IMR-90 (cell line): ENCODE measurements around the gene ARHGAP45. TPM values are rescaled to one million over a fixed set of nuclear protein-coding genes. Genes with fewer than 3 reads are reported as not detected.
A peak's percentile ranks its signal among the peaks of the same experiment; 100 is the strongest.

Experiments
- ATAC-seq: fragments of 200-7000 bp; cut with Tn5 transposase; 2 replicates; pipeline ENCODE4 v1.9.1; 2020; ENCODE audit warnings: low read depth, mild to moderate bottlenecking, moderate library complexity
- BruUV-seq: library from RNA; stranded (reverse); fragments of 400-500 nt; replicated peaks from 2 replicates; lab custom pipeline; 2021; lab: Mats Ljungman, UMichigan
- CTCF ChIA-PET: fragments of 300-600 bp; formaldehyde crosslinking; extraction: SDS; loops from one replicate; lab custom pipeline; 2021; ENCODE audit warnings: antibody characterized with exemption; lab: Yijun Ruan, JAX
- POLR2A ChIA-PET: fragments of 300-600 bp; sonication (Branson Sonifier 250); formaldehyde crosslinking; loops from one replicate; lab custom pipeline; 2022; ENCODE audit warnings: antibody characterized with exemption; ENCODE audit not compliant: unreplicated experiment; lab: Charles Lee
- DNase-seq: peaks from one replicate; pipeline ENCODE4 v3.0.0; 2013
- H2AFZ ChIP-seq: replicated peaks from 2 replicates; pipeline ENCODE3; 2013; ENCODE audit warnings: low read length, mild to moderate bottlenecking; ENCODE audit not compliant: poor library complexity
- H2AK5ac ChIP-seq: 2 replicates; pipeline ENCODE4 v1.6.1; 2013; ENCODE audit warnings: low read depth, low read length, inconsistent platforms
- H2AK9ac ChIP-seq: replicated peaks from 2 replicates; pipeline ENCODE3; 2013; ENCODE audit warnings: mild to moderate bottlenecking, low read depth, low read length, moderate library complexity; ENCODE audit not compliant: poor library complexity
- H2BK120ac ChIP-seq: 2 replicates; pipeline ENCODE4 v1.6.1; 2013; ENCODE audit warnings: low read depth, low read length, inconsistent platforms
- H2BK15ac ChIP-seq: 3 replicates; pipeline ENCODE4 v1.6.1; 2013; ENCODE audit warnings: low read depth, low read length, inconsistent platforms
- H2BK20ac ChIP-seq: 2 replicates; pipeline ENCODE4 v1.6.1; 2013; ENCODE audit warnings: low read depth, mild to moderate bottlenecking, inconsistent platforms, low read length, moderate library complexity
- H2BK5ac ChIP-seq: 2 replicates; pipeline ENCODE4 v1.6.1; 2013; ENCODE audit warnings: mild to moderate bottlenecking, low read depth, low read length, inconsistent platforms; ENCODE audit not compliant: poor library complexity, severe bottlenecking
- H3K14ac ChIP-seq: replicated peaks from 2 replicates; pipeline ENCODE4 v1.6.1; 2013; ENCODE audit warnings: low read depth, low read length, inconsistent platforms
- H3K18ac ChIP-seq: 2 replicates; pipeline ENCODE4 v1.6.1; 2013; ENCODE audit warnings: low read depth, low read length, control low read depth
- H3K23ac ChIP-seq: 2 replicates; pipeline ENCODE4 v1.6.1; 2013; ENCODE audit warnings: low read depth, low read length, inconsistent platforms
- H3K27ac ChIP-seq: 2 replicates; pipeline ENCODE4 v1.5.1; 2013; ENCODE audit warnings: mild to moderate bottlenecking, control low read depth, low read length; ENCODE audit not compliant: insufficient read depth
- H3K27me3 ChIP-seq: 2 replicates; pipeline ENCODE4 v1.6.1; 2013; ENCODE audit warnings: low read length; ENCODE audit not compliant: control insufficient read depth, insufficient read depth
- H3K36me3 ChIP-seq: 2 replicates; pipeline ENCODE4 v1.6.1; 2013; ENCODE audit warnings: low read length, mixed read lengths; ENCODE audit not compliant: control insufficient read depth, insufficient read depth
- H3K4ac ChIP-seq: 2 replicates; pipeline ENCODE4 v1.6.1; 2013; ENCODE audit warnings: low read depth, low read length, inconsistent platforms
- H3K4me1 ChIP-seq: 2 replicates; pipeline ENCODE4 v1.6.1; 2013; ENCODE audit warnings: low read length, mixed read lengths; ENCODE audit not compliant: control insufficient read depth, insufficient read depth
- H3K4me2 ChIP-seq: 2 replicates; pipeline ENCODE4 v1.6.1; 2013; ENCODE audit warnings: low read depth, mild to moderate bottlenecking, control low read depth, low read length, moderate library complexity
- H3K4me3 ChIP-seq: 2 replicates; pipeline ENCODE4 v1.5.1; 2013; ENCODE audit warnings: low read depth, mild to moderate bottlenecking, control low read depth, low read length, moderate library complexity; ENCODE audit not compliant: insufficient read depth
- H3K56ac ChIP-seq: 2 replicates; pipeline ENCODE4 v1.6.1; 2013; ENCODE audit warnings: low read length, inconsistent platforms; ENCODE audit not compliant: insufficient read depth; ENCODE audit errors: extremely low read depth
- H3K79me1 ChIP-seq, 2 experiments: 2 replicates each; pipeline ENCODE4 v1.6.1; 2013; ENCODE audit warnings: low read length in 2 of 2, inconsistent platforms in 1 of 2, low read depth in 1 of 2
- H3K9ac ChIP-seq: 2 replicates; pipeline ENCODE4 v1.6.1; 2013; ENCODE audit warnings: low read depth, low read length, control low read depth
- H3K9me1 ChIP-seq: 2 replicates; pipeline ENCODE4 v1.6.1; 2013; ENCODE audit warnings: low read length, inconsistent platforms; ENCODE audit not compliant: insufficient read depth
- H3K9me3 ChIP-seq: 2 replicates; pipeline ENCODE4 v1.6.1; 2013; ENCODE audit warnings: low read length; ENCODE audit not compliant: control insufficient read depth, insufficient read depth
- H4K20me1 ChIP-seq: 2 replicates; pipeline ENCODE4 v1.6.1; 2013; ENCODE audit warnings: low read length, inconsistent platforms; ENCODE audit not compliant: insufficient read depth
- H4K5ac ChIP-seq: 2 replicates; pipeline ENCODE4 v1.6.1; 2013; ENCODE audit warnings: mild to moderate bottlenecking, low read depth, low read length, control low read depth
- H4K8ac ChIP-seq, 2 experiments: 2 replicates each; pipeline ENCODE4 v1.6.1; 2013; ENCODE audit warnings: low read depth in 2 of 2, low read length in 2 of 2, control low read depth in 1 of 2, inconsistent platforms in 1 of 2
- H4K91ac ChIP-seq: 2 replicates; pipeline ENCODE4 v1.6.1; 2013; ENCODE audit warnings: low read depth, low read length, inconsistent platforms; ENCODE audit not compliant: insufficient read depth
- BHLHE40 ChIP-seq: fragments of 150-350 bp; IDR thresholded peaks from 2 replicates; pipeline ENCODE4 v1.6.1; 2016; ENCODE audit warnings: mild to moderate bottlenecking, low read depth, low read length
- CEBPB ChIP-seq: IDR thresholded peaks from 2 replicates; pipeline ENCODE4 v1.6.1; 2012; ENCODE audit warnings: low read depth, low read length, improper control_type of control experiment
- WGBS, 2 experiments: methylation state at CpG; one replicate each; pipeline versions ENCODE4 v1.1.5 to v1.1.7; 2013; ENCODE audit warnings: missing lambda C conversion rate in 2 of 2; ENCODE audit not compliant: insufficient read length in 1 of 2; ENCODE audit errors: extremely low coverage in 2 of 2; 5-methylcytosine and 5-hydroxymethylcytosine counted together
- dilution Hi-C: fragments of 300-500 bp; cut with HindIII; formaldehyde crosslinking; loops from one replicate; pipeline ENCODE4 v1.14.3; 2018; ENCODE audit warnings: low sequenced_read_pairs; ENCODE audit not compliant: unreplicated experiment
- in situ Hi-C: fragments of 300-500 bp; cut with MboI; formaldehyde crosslinking; loops from 3 replicates; pipeline ENCODE4 v1.14.3; 2019; ENCODE audit warnings: low sequenced_read_pairs, inconsistent platforms, mixed read lengths
- intact Hi-C: fragments of 100-400 bp; cut with micrococcal nuclease; formaldehyde crosslinking; loops from 2 replicates; pipeline ENCODE4 v1.10.0; 2022
- polyA plus RNA-seq, 3 experiments: library from polyadenylated mRNA; depleted of rRNA; stranded (reverse); fragments of >200 nt; gene quantifications; 2 replicates each; pipeline ENCODE4 v1.2.3, GENCODE V29; 2012; ENCODE audit warnings: low replicate concordance in 1 of 3
- total RNA-seq: library from RNA; depleted of rRNA; stranded (reverse); fragments of >200 nt; gene quantifications from 2 replicates; pipeline ENCODE4 v1.2.3, GENCODE V29; 2012

The ARHGAP45 gene
- total and polyA plus RNA-seq, 2 of the 4 experiments (the other 2 are of a cell fraction), result 1.3 to 1.7 TPM

GRCh38 chr19:1134431-1134830 lies 67.5 kb downstream of the ARHGAP45 start:
- Histone ChIP-seq H3K9me1 (peaks cover 4% of the 10 kb centered on the region; the same call in 1 of the 2 replicates), H3K4me3 (no peak overlapping the region), H3K27me3 (no peaks in the 10 kb centered on the region), H2BK5ac (peak overlapping the region; percentile 66), H2AK5ac (peak overlapping the region; percentile 91), H3K14ac (peak overlapping the region; percentile 56; the same call in 1 of the 2 replicates), H2BK20ac (0 out of 2 replicates have a peak overlapping the region, but pooled peaks have one; percentile 6), H3K23ac (peak overlapping the region; percentile 86), H3K56ac (no peak overlapping the region), H3K27ac (peak overlapping the region; percentile 67), H3K36me3 (peaks cover 34% of the 10 kb centered on the region; the same call in 1 of the 2 replicates), H3K4me2 (no peak overlapping the region), H3K9ac (no peak overlapping the region), H4K8ac (peak overlapping the region in 1 of 2 experiments; percentile 25; a peak in 1 of 4 replicates), H3K9me3 (no peaks in the 10 kb centered on the region), H4K91ac (peak overlapping the region; percentile 32), H3K4me1 (peaks cover 21% of the 10 kb centered on the region), H3K4ac (peak overlapping the region; percentile 67), H3K79me1 (peaks cover 15 to 70% of the 10 kb centered on the region in 2 experiments; a peak in 3 of 4 replicates), H4K20me1 (peaks cover 26% of the 10 kb centered on the region), H2AK9ac (no peak overlapping the region), H3K18ac (no peak overlapping the region), H2BK120ac (peak overlapping the region; percentile 45; the same call in 1 of the 2 replicates), H4K5ac (no peak overlapping the region), H2BK15ac (no peak overlapping the region), H2AFZ (peak overlapping the region; percentile 21)
- ATAC-seq, result no peak
- POLR2A ChIA-PET, result no interaction called here
- 96% methylated on average over 3 of the region's 11 CpGs; no CpG with 5 or more reads in 1 of the 2 experiments for WGBS, 2 experiments
- intact Hi-C loops, result loop anchor here (5.0 kb wide), 1 partner anchor 38 kb away; the partner anchor contains the start of gene SBNO2
- TF ChIP-seq CEBPB (peak; percentile 46; the same call in 1 of the 2 replicates), BHLHE40 (no peak)
- in situ Hi-C loops, result no loop called here
- dilution Hi-C loops, result no loop called here
- CTCF ChIA-PET, result interaction anchor here (0.9 kb wide), 1 partner anchor 60 kb away, joined by 3 read pairs; no protein-coding TSS in a partner anchor
- no TSS peak for BruUV-seq
- DNase-seq, result no peak
